ENCODE measurements around the gene SLC8A2.
"Not testable (repeated sequence)": the region's sequence is repeated elsewhere in the genome, so short reads cannot be mapped to it uniquely, and the experiment has no call there.

Gene SLC8A2

DNA sequence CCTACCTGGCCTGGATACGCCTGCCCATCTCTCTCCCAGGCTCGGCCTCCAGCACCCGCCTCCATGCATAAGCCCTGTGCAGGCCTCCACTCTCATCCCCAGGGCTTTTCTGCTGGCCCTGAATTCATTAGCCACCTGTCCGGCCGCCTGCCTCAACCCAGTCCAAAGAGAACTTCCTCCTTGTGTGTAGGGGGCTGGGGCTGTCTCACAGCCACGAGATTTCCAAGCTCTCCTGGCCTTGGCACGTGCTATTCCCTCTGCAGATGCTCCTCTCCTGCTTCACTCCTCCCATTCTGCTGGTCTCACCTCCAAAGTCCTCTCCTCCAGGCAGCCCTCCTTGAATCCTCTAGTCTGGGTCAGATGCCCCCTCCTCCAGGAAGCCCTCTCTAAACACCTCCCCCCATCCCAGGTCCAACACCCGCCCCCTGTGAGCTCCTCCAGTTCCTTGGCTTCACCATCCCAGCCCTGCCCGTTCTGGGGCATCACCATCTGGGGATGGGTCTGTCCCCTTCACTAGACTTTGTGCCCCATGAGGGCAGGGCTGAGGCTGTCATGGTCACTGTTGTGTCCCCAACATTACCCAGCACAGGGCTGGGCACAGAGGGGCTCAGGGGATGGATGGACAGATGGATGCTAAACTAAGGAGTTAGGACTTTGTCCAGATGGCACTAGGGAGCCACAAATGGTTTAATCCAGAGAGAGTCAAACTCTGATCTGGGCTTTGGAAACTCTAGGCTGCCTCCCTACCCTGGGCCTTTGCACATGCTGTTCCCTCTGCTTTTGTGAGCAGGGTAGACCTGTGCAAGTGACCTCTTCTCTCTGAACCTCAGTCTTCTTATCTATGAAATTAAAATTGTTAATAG, 67.1 kb downstream of the SLC8A2 start:
- no peak for DNase-seq

GRCh38 chr19:47402504-47402903, 69.2 kb downstream of the SLC8A2 start:
- DNase-seq = no peak

DNA sequence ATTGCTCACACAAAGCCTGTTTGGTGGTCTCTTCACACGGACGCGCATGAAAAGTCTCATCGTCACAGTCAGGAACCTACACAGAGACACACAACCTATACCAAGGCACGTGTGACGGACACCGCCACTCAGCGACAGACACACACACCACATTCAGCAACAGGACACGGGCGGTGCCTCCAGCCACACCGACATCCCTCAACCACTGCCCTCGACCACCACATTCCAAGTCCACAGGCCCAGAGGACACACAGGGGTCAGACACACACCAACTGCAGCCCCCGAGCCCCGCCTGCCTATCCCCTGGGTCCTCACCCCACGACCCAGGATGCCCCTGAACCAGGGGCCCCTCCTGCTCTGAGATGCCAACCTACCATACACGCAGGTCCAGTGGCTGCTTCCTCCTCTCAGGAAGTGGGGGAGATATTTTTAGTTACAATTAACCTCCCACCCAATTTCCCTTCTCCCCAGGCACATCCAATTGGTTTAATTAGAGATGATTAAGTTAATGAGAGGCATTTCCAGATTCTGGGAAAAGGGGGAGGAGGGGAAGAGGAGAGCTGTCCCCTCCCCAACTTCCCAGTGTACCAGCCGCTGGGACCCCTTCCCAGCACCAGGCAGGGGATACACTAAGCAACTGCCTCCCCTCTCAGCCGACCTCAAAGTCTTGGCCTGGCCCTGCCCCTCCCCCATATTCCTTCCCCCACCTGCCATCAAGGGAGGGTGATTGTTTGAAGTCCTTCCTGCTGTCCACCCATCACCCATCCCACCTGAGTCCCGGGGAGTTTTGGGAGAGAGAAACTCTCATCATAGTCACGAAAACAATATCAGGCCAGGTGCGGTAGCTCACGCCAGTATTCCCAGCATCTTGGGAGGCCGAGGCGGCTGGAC, 72.7 kb downstream of the SLC8A2 start:
- DNase-seq = no peak

DNA sequence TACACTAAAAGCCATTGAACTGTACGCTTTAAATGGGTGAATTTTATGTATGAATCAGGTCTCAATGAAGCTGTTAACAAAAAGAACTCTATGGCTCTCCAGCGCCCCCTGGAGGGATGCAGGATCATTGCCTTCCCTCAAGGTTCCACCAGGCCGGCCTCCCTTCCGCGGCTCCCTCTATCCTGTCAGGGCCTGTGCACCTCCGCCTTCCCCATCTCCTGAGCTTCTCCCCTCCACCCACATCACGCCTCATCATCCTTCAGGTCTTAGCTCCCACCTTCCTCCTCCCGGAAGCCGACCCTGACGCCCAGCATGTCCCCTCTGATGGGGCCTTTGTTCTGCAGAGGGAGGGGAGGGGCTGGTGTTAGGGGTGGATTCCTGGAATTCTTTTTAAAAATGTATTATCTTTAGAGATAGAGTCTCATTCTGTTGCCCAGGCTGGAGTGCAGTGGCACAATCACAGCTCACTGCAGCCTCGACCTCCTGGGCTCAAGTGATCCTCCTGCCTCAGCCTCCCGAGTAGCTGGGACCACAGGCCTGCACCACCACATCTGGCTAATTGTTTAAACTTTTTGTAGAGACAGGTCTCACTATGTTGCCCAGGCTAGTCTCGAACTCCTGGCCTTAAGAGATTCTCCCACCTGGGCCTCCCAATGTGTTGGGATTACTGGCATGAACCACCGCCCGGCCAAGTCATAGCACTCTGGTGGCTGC, 80.0 kb downstream of the SLC8A2 start:
- peak; percentile 89 for DNase-seq

DNA sequence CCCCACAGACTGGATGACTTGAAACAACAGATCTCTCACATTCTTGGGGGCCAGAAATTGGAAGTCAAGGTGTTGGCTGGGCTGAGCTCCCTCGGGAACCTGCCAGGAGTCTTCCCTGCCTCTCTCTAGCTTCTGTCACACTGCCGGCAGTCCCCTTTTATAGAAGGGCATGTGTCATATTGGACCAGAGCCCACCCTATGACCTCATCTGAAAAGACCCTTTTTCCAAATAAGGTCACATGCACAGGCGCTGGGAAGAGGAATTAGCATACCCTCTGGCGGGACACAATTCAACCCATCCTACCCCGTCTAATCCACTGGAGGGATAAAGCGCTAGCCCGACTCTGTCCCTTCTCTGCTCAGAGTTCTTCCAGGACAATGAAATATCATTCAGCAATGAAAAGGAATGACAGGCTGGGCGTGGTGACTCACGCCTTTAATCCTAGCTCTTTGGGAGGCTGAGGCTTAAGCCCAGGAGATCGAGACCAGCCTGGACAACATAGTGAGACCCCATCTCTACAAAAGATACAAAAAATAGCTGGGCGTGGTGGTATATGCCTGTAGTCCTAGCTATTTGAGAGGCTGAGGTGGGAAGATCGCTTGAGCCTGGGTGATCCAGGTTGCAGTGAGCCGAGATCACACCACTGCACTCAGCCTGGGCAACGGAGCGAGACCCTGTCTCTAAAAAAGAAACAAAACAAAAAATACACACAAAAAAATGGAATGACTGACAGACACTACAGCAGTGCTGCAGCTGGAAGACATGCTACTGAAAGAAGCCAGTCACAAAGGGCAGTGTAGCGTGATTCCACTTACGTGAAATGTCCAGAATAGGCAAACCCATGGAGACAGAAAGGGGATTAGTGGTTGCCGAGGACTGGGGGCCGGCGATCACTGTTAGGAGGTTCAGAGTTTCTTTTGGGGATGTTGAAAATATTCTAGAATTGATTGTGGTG, 80.9 kb downstream of the SLC8A2 start:
- no peak for DNase-seq

- peak; percentile 97 for DNase-seq
These were observed 82.5 kb downstream of the SLC8A2 start for GRCh38 chr19:47389150-47389556.

- peak; percentile 81 for DNase-seq
These were observed 83.0 kb downstream of the SLC8A2 start for GRCh38 chr19:47388721-47389120.

DNA sequence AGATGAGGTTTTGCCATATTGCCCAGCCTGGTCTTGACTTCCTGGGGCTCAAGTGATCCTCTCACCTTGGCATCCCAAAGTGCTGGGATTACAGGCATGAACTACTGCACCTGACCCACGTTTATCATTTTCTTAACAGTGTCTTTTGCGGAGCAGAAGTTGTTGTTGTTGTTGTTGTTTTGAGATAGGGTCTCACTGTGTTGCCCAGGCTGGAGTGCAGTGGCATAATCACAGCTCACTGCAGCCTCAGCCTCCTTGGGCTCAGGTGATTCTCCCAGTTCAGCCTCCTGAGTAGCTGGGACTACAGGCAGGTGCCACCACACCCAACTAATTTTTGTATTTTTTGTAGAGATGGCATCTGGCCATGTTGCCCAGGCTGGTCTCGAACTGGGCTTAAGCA, 84.1 kb downstream of the SLC8A2 start:
- not testable (repeated sequence) for DNase-seq

DNA sequence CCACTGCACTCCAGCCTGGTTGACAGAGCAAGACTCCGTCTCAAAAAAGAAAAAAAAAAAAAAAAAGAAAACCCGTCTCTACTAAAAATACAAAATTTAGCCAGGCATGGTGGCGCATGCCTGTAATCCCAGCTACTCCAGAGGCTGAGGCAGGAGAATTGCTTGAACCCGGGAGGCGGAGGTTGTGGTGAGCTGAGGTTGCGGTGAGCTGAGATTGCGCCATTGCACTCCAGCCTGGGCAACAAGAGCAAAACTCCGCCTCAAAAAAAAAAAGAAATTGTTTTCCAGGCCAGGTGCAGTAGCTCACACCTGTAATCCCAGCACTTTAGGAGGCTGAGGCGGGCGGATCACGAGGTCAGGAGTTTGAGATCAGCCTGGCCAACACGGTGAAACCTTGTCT, 85.1 kb downstream of the SLC8A2 start:
- DNase-seq = not testable (repeated sequence)

- not testable (repeated sequence) for DNase-seq
These were observed 87.2 kb downstream of the SLC8A2 start for GRCh38 chr19:47384533-47384932.

- not testable (repeated sequence) for DNase-seq
These were observed 87.8 kb downstream of the SLC8A2 start for GRCh38 chr19:47383890-47384289.

DNA sequence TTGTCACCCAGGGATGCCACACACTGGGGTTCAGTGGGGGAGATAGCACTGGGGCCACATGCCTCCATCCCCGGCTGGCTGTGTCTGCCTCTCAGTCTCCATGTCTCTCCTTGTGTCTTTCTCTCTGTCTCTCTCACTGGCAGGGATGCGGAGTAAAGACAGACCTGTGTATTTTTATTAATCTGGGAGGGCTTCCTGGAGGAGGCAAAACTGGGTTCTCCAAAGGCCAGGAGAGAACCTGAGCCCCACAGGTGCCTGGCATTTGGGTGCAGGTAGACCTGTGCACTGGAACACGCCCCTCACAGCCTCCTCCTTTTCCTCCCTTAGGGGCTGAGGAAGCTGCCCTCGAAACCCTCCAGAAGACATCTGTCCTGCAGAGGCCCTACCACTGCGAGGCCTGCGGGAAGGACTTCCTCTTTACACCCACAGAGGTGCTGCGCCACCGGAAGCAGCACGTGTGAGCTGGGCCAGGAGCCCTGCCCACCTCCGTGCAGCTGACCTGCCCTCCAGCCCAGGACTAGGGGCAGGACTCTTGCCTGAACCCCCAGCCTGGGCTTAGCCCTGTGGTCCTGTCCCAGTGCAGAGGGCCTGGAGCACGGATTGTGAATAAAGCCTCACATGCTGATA, 89.9 kb downstream of the SLC8A2 start:
- DNase-seq = peak; percentile 40

- no peak for DNase-seq
These were observed 90.6 kb downstream of the SLC8A2 start for GRCh38 chr19:47381121-47381520.

GRCh38 chr19:47380559-47380958, 91.1 kb downstream of the SLC8A2 start:
- no peak for DNase-seq

GRCh38 chr19:47379381-47379938, 92.2 kb downstream of the SLC8A2 start:
- no peak for DNase-seq

GRCh38 chr19:47378246-47378645, 93.4 kb downstream of the SLC8A2 start:
- no peak for DNase-seq

All from suppressor macrophage treated with lipopolysaccharide for 4 hours (primary cell).